Karpas-422 (cell line): Measurements from ENCODE around the gene SCN1B. TPM values are rescaled to one million over a fixed set of nuclear protein-coding genes. Genes with fewer than 3 reads are reported as not detected.
"Not testable (repeated sequence)": the region's sequence is repeated elsewhere in the genome, so short reads cannot be mapped to it uniquely, and the experiment has no call there.

Source experiments
- DNase-seq: peaks from one replicate; pipeline ENCODE4 v3.0.0-alpha.2; 2015
- H2AFZ ChIP-seq: fragments of 200-600 bp; sonication (generic); 2 replicates; pipeline ENCODE4 v1.6.1; 2014; ENCODE audit warnings: antibody characterized with exemption, low read length, mixed read lengths
- H3K27ac ChIP-seq: fragments of 200-600 bp; sonication (generic); 2 replicates; pipeline ENCODE4 v1.5.1; 2014; ENCODE audit warnings: mild to moderate bottlenecking, low read length, moderate library complexity
- H3K27me3 ChIP-seq: fragments of 200-600 bp; sonication (generic); 2 replicates; pipeline ENCODE4 v1.6.1; 2014; ENCODE audit warnings: low read length, mixed read lengths
- H3K36me3 ChIP-seq: fragments of 200-600 bp; sonication (generic); 2 replicates; pipeline ENCODE4 v1.6.1; 2014; ENCODE audit warnings: low read length, mixed read lengths; ENCODE audit not compliant: insufficient read depth
- H3K4me1 ChIP-seq: fragments of 200-600 bp; sonication (generic); 2 replicates; pipeline ENCODE4 v1.6.1; 2014; ENCODE audit warnings: mild to moderate bottlenecking, low read length, mixed read lengths
- H3K4me2 ChIP-seq: fragments of 200-600 bp; sonication (generic); 2 replicates; pipeline ENCODE4 v1.6.1; 2014; ENCODE audit warnings: low read length, low read depth, mild to moderate bottlenecking; ENCODE audit not compliant: poor library complexity, severe bottlenecking
- H3K4me3 ChIP-seq: fragments of 200-600 bp; sonication (generic); 2 replicates; pipeline ENCODE4 v1.5.1; 2014; ENCODE audit warnings: mild to moderate bottlenecking, antibody characterized with exemption, low read length, mixed read lengths
- H3K79me2 ChIP-seq: fragments of 200-600 bp; sonication (generic); 2 replicates; pipeline ENCODE4 v1.6.1; 2014; ENCODE audit warnings: mild to moderate bottlenecking, low read length, mixed read lengths
- H3K9ac ChIP-seq: fragments of 200-600 bp; sonication (generic); 2 replicates; pipeline ENCODE4 v1.6.0; 2014; ENCODE audit warnings: low read length
- H3K9me2 ChIP-seq: fragments of 200-600 bp; sonication (generic), shearing (Covaris generic); replicated peaks from 2 replicates; pipeline ENCODE4 v1.6.0; 2014; ENCODE audit warnings: mild to moderate bottlenecking, low read length, moderate library complexity; ENCODE audit not compliant: insufficient read depth
- H3K9me3 ChIP-seq: fragments of 300-700, 200-600 bp; sonication (generic); 2 replicates; pipeline ENCODE4 v1.6.1; 2014; ENCODE audit warnings: low read length, mixed read lengths
- H4K20me1 ChIP-seq: fragments of 200-600 bp; sonication (generic); 2 replicates; pipeline ENCODE4 v1.6.1; 2014; ENCODE audit warnings: mild to moderate bottlenecking, antibody characterized with exemption, low read length, low read depth; ENCODE audit not compliant: insufficient read depth
- total RNA-seq: library from RNA; depleted of rRNA; stranded (reverse); fragments of >200 nt; shearing (Covaris generic); gene quantifications from 2 replicates; pipeline ENCODE4 v1.2.3, GENCODE V29; 2014; ENCODE audit warnings: low replicate concordance

SCN1B gene
- total RNA-seq, 1 experiment from 2014 or later = 0.52 TPM

- Histone ChIP-seq H3K79me2 (peaks cover 57% of the 10 kb centered on the region), H3K36me3 (peaks cover 16% of the 10 kb centered on the region), H3K4me1 (peaks cover 26% of the 10 kb centered on the region), H4K20me1 (peaks cover 40% of the 10 kb centered on the region)
- not testable (repeated sequence) for H3K9me3 ChIP-seq, H3K27me3 ChIP-seq, H3K4me3 ChIP-seq, H3K9ac ChIP-seq, DNase-seq, H2AFZ ChIP-seq, H3K27ac ChIP-seq, H3K9me2 ChIP-seq, H3K4me2 ChIP-seq
Measured at GRCh38 chr19:35006007-35006341, 24.3 kb upstream of the SCN1B start.

- Histone ChIP-seq H3K27me3 (no peaks in the 10 kb centered on the region), H3K4me1 (peaks cover 22% of the 10 kb centered on the region), H3K9ac (no peak overlapping the region), H4K20me1 (peaks cover 40% of the 10 kb centered on the region), H3K79me2 (peaks cover 52% of the 10 kb centered on the region), H3K27ac (no peak overlapping the region), H3K9me2 (no peaks in the 10 kb centered on the region), H3K9me3 (no peaks in the 10 kb centered on the region), H3K4me2 (no peak overlapping the region), H2AFZ (no peak overlapping the region), H3K36me3 (peaks cover 16% of the 10 kb centered on the region), H3K4me3 (no peak overlapping the region)
- no peak for DNase-seq
Measured at GRCh38 chr19:35006342-35006998, 23.8 kb upstream of the SCN1B start.

GRCh38 chr19:35006999-35007365 lies 23.3 kb upstream of the SCN1B start:
- no peak overlapping the region for H2AFZ ChIP-seq
- H3K9me2 ChIP-seq = no peaks in the 10 kb centered on the region
- peaks cover 16% of the 10 kb centered on the region for H3K36me3 ChIP-seq
- peaks cover 38% of the 10 kb centered on the region for H4K20me1 ChIP-seq
- no peaks in the 10 kb centered on the region for H3K27me3 ChIP-seq
- H3K4me3 ChIP-seq = no peak overlapping the region
- H3K4me2 ChIP-seq = no peak overlapping the region
- H3K79me2 ChIP-seq = peaks cover 47% of the 10 kb centered on the region
- no peaks in the 10 kb centered on the region for H3K9me3 ChIP-seq
- H3K27ac ChIP-seq = no peak overlapping the region
- H3K9ac ChIP-seq = no peak overlapping the region
- no peak for DNase-seq
- peaks cover 17% of the 10 kb centered on the region for H3K4me1 ChIP-seq

GRCh38 chr19:35007427-35007826 lies 22.8 kb upstream of the SCN1B start:
- Histone ChIP-seq H3K36me3 (peaks cover 20% of the 10 kb centered on the region), H3K4me1 (peaks cover 13% of the 10 kb centered on the region), H3K79me2 (peaks cover 43% of the 10 kb centered on the region), H4K20me1 (peaks cover 33% of the 10 kb centered on the region)
- not testable (repeated sequence) for DNase-seq, H3K4me2 ChIP-seq, H3K9ac ChIP-seq, H3K27ac ChIP-seq, H3K27me3 ChIP-seq, H3K9me3 ChIP-seq, H3K4me3 ChIP-seq, H2AFZ ChIP-seq, H3K9me2 ChIP-seq

GRCh38 chr19:35008891-35009341 lies 21.4 kb upstream of the SCN1B start:
- peaks cover 28% of the 10 kb centered on the region for H3K79me2 ChIP-seq
- H3K4me1 ChIP-seq = no peaks in the 10 kb centered on the region
- no peaks in the 10 kb centered on the region for H3K9me3 ChIP-seq
- H3K4me2 ChIP-seq = no peak overlapping the region
- H3K9ac ChIP-seq = no peak overlapping the region
- H3K4me3 ChIP-seq = no peak overlapping the region
- H2AFZ ChIP-seq = no peak overlapping the region
- DNase-seq = no peak
- H3K27ac ChIP-seq = no peak overlapping the region
- no peaks in the 10 kb centered on the region for H3K9me2 ChIP-seq
- peaks cover 24% of the 10 kb centered on the region for H3K36me3 ChIP-seq
- no peaks in the 10 kb centered on the region for H3K27me3 ChIP-seq
- peaks cover 23% of the 10 kb centered on the region for H4K20me1 ChIP-seq

GRCh38 chr19:35009424-35010415 lies 20.6 kb upstream of the SCN1B start:
- H3K9ac ChIP-seq = no peak overlapping the region
- no peak overlapping the region for H3K4me2 ChIP-seq
- no peaks in the 10 kb centered on the region for H3K4me1 ChIP-seq
- no peak overlapping the region for H3K27ac ChIP-seq
- H3K9me2 ChIP-seq = no peaks in the 10 kb centered on the region
- H3K36me3 ChIP-seq = peaks cover 17% of the 10 kb centered on the region
- H4K20me1 ChIP-seq = peaks cover 15% of the 10 kb centered on the region
- H3K9me3 ChIP-seq = no peaks in the 10 kb centered on the region
- no peak overlapping the region for H3K4me3 ChIP-seq
- no peaks in the 10 kb centered on the region for H3K27me3 ChIP-seq
- H2AFZ ChIP-seq = no peak overlapping the region
- H3K79me2 ChIP-seq = peaks cover 20% of the 10 kb centered on the region
- no peak for DNase-seq

GRCh38 chr19:35011091-35011689 lies 19.1 kb upstream of the SCN1B start:
- Histone ChIP-seq H3K9me2 (no peaks in the 10 kb centered on the region), H3K36me3 (peaks cover 24% of the 10 kb centered on the region), H3K9me3 (no peaks in the 10 kb centered on the region), H3K4me3 (no peak overlapping the region), H3K9ac (no peak overlapping the region), H4K20me1 (peaks cover 5% of the 10 kb centered on the region; the same call in 1 of the 2 replicates), H2AFZ (no peak overlapping the region), H3K4me1 (no peaks in the 10 kb centered on the region), H3K27ac (no peak overlapping the region), H3K4me2 (no peak overlapping the region), H3K27me3 (no peaks in the 10 kb centered on the region), H3K79me2 (peaks cover 9% of the 10 kb centered on the region)
- DNase-seq = no peak
